SK-MEL-5 (cell line): Measurements from ENCODE around the gene PTGES. TPM values are rescaled to one million over a fixed set of nuclear protein-coding genes. Genes with fewer than 3 reads are reported as not detected.

Experiments
- DNase-seq: peaks from one replicate; pipeline ENCODE4 v3.0.0-alpha.2; 2016; ENCODE audit warnings: low read depth, low spot score
- in situ Hi-C: cut with HindIII; loops from 2 replicates; pipeline ENCODE4 v1.10.0; 2016; ENCODE audit warnings: low sequenced_read_pairs, high pct_unique_total_duplicates, low pct_unique_long_range_greater_than_20kb
- total RNA-seq: library from RNA; depleted of rRNA; stranded (reverse); fragments of >200 nt; shearing (Covaris generic); gene quantifications from 2 replicates; pipeline ENCODE4 v1.2.3, GENCODE V29; 2014

The PTGES gene
- total RNA-seq, 1 experiment from 2014 or later, result 4.8 TPM

GRCh38 chr9:129709438-129710168 lies 43.2 kb downstream of the PTGES start:
- in situ Hi-C loops, result no loop called here
- DNase-seq, result no peak

- in situ Hi-C loops, result no loop called here
- DNase-seq, result no peak
Measured at GRCh38 chr9:129708793-129709192, 44.0 kb downstream of the PTGES start.

GRCh38 chr9:129704807-129705206 lies 48.0 kb downstream of the PTGES start:
- DNase-seq, result no peak
- in situ Hi-C loops, result no loop called here

- in situ Hi-C loops, result no loop called here
- DNase-seq, result no peak
Measured at GRCh38 chr9:129703667-129704355, 49.0 kb downstream of the PTGES start.

GRCh38 chr9:129702589-129703520 lies 50.0 kb downstream of the PTGES start:
- in situ Hi-C loops, result no loop called here
- DNase-seq, result no peak

- no peak for DNase-seq
- in situ Hi-C loops, result no loop called here
Measured at GRCh38 chr9:129701549-129701948, 51.3 kb downstream of the PTGES start.

GRCh38 chr9:129701054-129701453 lies 51.8 kb downstream of the PTGES start:
- in situ Hi-C loops, result no loop called here
- no peak for DNase-seq

GRCh38 chr9:129698254-129698757 lies 54.5 kb downstream of the PTGES start:
- in situ Hi-C loops, result no loop called here
- no peak for DNase-seq

- no peak for DNase-seq
- in situ Hi-C loops, result no loop called here
Measured at GRCh38 chr9:129697656-129698253, 55.1 kb downstream of the PTGES start.

- no peak for DNase-seq
- in situ Hi-C loops, result no loop called here
Measured at GRCh38 chr9:129696944-129697655, 55.7 kb downstream of the PTGES start.

- in situ Hi-C loops, result no loop called here
- no peak for DNase-seq
Measured at GRCh38 chr9:129695870-129696269, 57.0 kb downstream of the PTGES start.

GRCh38 chr9:129694243-129694646 lies 58.6 kb downstream of the PTGES start:
- DNase-seq, result no peak
- in situ Hi-C loops, result no loop called here

- no peak for DNase-seq
- in situ Hi-C loops, result no loop called here
Measured at GRCh38 chr9:129693741-129694140, 59.1 kb downstream of the PTGES start.

- in situ Hi-C loops, result no loop called here
- DNase-seq, result no peak
Measured at GRCh38 chr9:129692534-129692933, 60.3 kb downstream of the PTGES start.
